Gastroesophageal sphincter (tissue), 4 donors: ENCODE results near the gene BMPR1A. TPM values are rescaled to one million over a fixed set of nuclear protein-coding genes. Genes with fewer than 3 reads are reported as not detected.
A peak's percentile ranks its signal among the peaks of the same experiment; 100 is the strongest.
"Not testable (repeated sequence)": the region's sequence is repeated elsewhere in the genome, so short reads cannot be mapped to it uniquely, and the experiment has no call there.

Experiments used
- ATAC-seq: fragments of 150-250 bp; one replicate; pipeline ENCODE4 v1.9.1; 2016; ENCODE audit warnings: mild to moderate bottlenecking, moderate library complexity
- H3K27ac ChIP-seq, 4 donors: fragments of 200-600 bp; sonication (generic) in 3 of 4; 1 replicate in 3 of 4; 2 replicates in 1 of 4; pipeline ENCODE4 v1.5.1; 2016 to 2019
- H3K27me3 ChIP-seq: fragments of 200-600 bp; sonication (generic); one replicate; pipeline ENCODE4 v1.5.1; 2019
- H3K36me3 ChIP-seq, 2 donors: fragments of 200-600 bp; sonication (generic); one replicate each; pipeline ENCODE4 v1.5.1; 2019; ENCODE audit warnings: control low read depth in 1 of 2
- H3K4me1 ChIP-seq, 3 donors: fragments of 200-600 bp; sonication (generic); 1 replicate in 2 of 3; 2 replicates in 1 of 3; pipeline ENCODE4 v1.5.1; 2016 to 2019; ENCODE audit warnings: control low read depth in 2 of 3
- H3K4me3 ChIP-seq, 2 donors: fragments of 200-600 bp; sonication (generic); one replicate each; pipeline ENCODE4 v1.5.1; 2019; ENCODE audit warnings: mild to moderate bottlenecking in 1 of 2, moderate library complexity in 1 of 2
- H3K9me3 ChIP-seq, 3 donors: fragments of 200-600 bp; sonication (generic); one replicate each; pipeline ENCODE4 v1.5.1; 2017 to 2019; ENCODE audit warnings: control low read depth in 2 of 3
- CTCF ChIP-seq, 4 experiments: fragments of 200-600 bp in 2 of 4; fragments of 450-650 bp in 2 of 4; sonication (generic) in 1 of 4; IDR thresholded peaks; one replicate each; pipeline ENCODE4 v1.5.1; 2017 to 2019; ENCODE audit warnings: antibody characterized with exemption in 4 of 4, mild to moderate bottlenecking in 2 of 4, moderate library complexity in 2 of 4
- EP300 ChIP-seq: sonication (generic); formaldehyde crosslinking; IDR thresholded peaks from one replicate; pipeline ENCODE4 v1.6.1; 2017; ENCODE audit warnings: antibody characterized with exemption, mild to moderate bottlenecking
- POLR2A ChIP-seq, 2 donors: fragments of 450-650 bp; IDR thresholded peaks; one replicate each; pipeline ENCODE4 v1.6.1; 2017; ENCODE audit warnings: antibody characterized with exemption in 2 of 2, mild to moderate bottlenecking in 2 of 2, moderate library complexity in 1 of 2
- POLR2AphosphoS5 ChIP-seq: sonication (generic); formaldehyde crosslinking; IDR thresholded peaks from one replicate; pipeline ENCODE4 v1.6.1; 2017; ENCODE audit warnings: antibody characterized with exemption
- WGBS, 2 donors: methylation state at CpG; one replicate each; pipeline ENCODE4 v1.1.5; 2018; ENCODE audit warnings: low coverage in 1 of 2; 5-methylcytosine and 5-hydroxymethylcytosine counted together
- total RNA-seq, 4 donors: library from RNA; depleted of rRNA; stranded (reverse); fragments of >200 nt; gene quantifications; one replicate each; pipeline ENCODE4 v1.1.0, GENCODE V29; 2016

The BMPR1A gene
- total RNA-seq, 4 donors from 2014 or later, result 91.5 to 121 (median 117) TPM

- TF ChIP-seq CTCF (IDR thresholded peaks at IDR 0.05), result no peak
- TF ChIP-seq POLR2A (IDR thresholded peaks at IDR 0.05), result no peak
- no peak for TF ChIP-seq EP300
- no peak for TF ChIP-seq POLR2AphosphoS5
- Histone ChIP-seq H3K9me3 (no peaks in the 10 kb centered on the region), H3K4me1 (peaks cover 0 to 47% (median 4%) of the 10 kb centered on the region in 3 donors), H3K36me3 (peaks cover 0 to 22% of the 10 kb centered on the region in 2 donors), H3K4me3 (no peak overlapping the region), H3K27me3 (peaks cover 4% of the 10 kb centered on the region), H3K27ac (no peak overlapping the region)
- no CpG with 5 or more reads among the region's 3 CpGs for WGBS, 2 donors
- ATAC-seq, result no peak
Observed at GRCh38 chr10:86944907-86945306, 188.5 kb downstream of the BMPR1A start.

- Histone ChIP-seq H3K9me3 (no peaks in the 10 kb centered on the region), H3K36me3 (peaks cover 0 to 22% of the 10 kb centered on the region in 2 donors), H3K4me1 (peaks cover 0 to 45% (median 4%) of the 10 kb centered on the region in 3 donors), H3K27me3 (peaks cover 4% of the 10 kb centered on the region), H3K4me3 (no peak overlapping the region), H3K27ac (no peak overlapping the region)
- WGBS, 2 donors, result 10 to 56% methylated on average over 2 to 6 of the region's 18 CpGs
- no peak for ATAC-seq
- peak in 1 of 4 experiments; percentile 13 for TF ChIP-seq CTCF (IDR thresholded peaks at IDR 0.05)
- TF ChIP-seq POLR2A (IDR thresholded peaks at IDR 0.05), result no peak
- no peak for TF ChIP-seq EP300
- no peak for TF ChIP-seq POLR2AphosphoS5
Observed at GRCh38 chr10:86945361-86946212, 189.2 kb downstream of the BMPR1A start.

GRCh38 chr10:86946213-86947155, 190.1 kb downstream of the BMPR1A start:
- TF ChIP-seq CTCF (IDR thresholded peaks at IDR 0.05), result no peak
- TF ChIP-seq EP300, result no peak
- no peak for TF ChIP-seq POLR2A (IDR thresholded peaks at IDR 0.05)
- no peak for TF ChIP-seq POLR2AphosphoS5
- Histone ChIP-seq H3K4me3 (no peak overlapping the region), H3K9me3 (no peaks in the 10 kb centered on the region), H3K36me3 (peaks cover 0 to 22% of the 10 kb centered on the region in 2 donors), H3K27ac (no peak overlapping the region), H3K27me3 (peaks cover 4% of the 10 kb centered on the region), H3K4me1 (peaks cover 0 to 45% (median 4%) of the 10 kb centered on the region in 3 donors)
- WGBS, 2 donors, result 69 to 82% methylated on average over 2 to 5 of the region's 13 CpGs
- no peak for ATAC-seq

DNA sequence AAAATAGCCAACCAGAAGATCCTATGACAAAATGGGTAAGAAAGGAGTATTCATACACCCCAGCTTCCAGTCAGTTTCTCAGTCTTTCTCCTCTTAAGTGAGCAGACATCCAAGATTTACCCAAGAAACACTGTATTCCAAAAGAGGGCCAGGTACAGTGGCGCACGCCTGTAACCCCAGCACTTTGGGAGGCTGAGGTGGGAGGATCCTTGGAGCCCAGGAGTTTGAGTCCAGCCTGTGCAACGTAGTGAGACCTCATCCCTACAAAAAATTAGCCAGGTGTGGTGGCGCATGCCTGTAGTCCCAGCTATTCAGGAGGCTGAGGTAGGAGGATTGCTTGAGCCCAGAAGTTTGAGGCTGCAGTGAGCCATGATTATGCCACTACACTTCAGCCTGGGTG, 191.4 kb downstream of the BMPR1A start:
- not testable (repeated sequence) for H3K27ac ChIP-seq, ATAC-seq, H3K9me3 ChIP-seq, H3K4me3 ChIP-seq, H3K27me3 ChIP-seq
- 94% methylated on average over 3 of the region's 4 CpGs; no CpG with 5 or more reads in 1 of the 2 donors for WGBS, 2 donors
- Histone ChIP-seq H3K36me3 (peaks cover 0 to 18% of the 10 kb centered on the region in 2 donors), H3K4me1 (peaks cover 0 to 37% (median 4%) of the 10 kb centered on the region in 3 donors)

DNA sequence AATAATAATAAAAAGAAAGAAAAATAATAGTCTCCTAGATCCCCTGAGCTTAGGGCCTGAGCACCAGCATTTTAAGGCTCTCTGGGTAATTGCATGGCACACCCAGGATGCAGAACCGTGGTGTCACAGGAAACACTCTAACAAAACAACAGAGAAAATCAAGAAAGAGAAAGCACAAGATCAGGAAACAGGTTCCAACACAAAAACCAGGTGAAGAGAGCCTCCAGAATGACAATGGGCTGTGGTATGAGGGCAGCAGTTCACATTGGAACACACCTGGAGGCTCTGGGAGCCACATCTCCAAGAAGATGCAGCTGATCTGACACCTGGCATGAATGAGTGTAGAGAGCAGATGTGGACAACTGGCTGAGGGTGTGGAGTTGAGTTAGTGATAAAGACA, 193.9 kb downstream of the BMPR1A start:
- no peaks in the 10 kb centered on the region for H3K27me3 ChIP-seq
- no peaks in the 10 kb centered on the region for H3K9me3 ChIP-seq
- H3K36me3 ChIP-seq, result no peaks in the 10 kb centered on the region
- 64% methylated on average over 1 of the region's 1 CpG; no CpG with 5 or more reads in 1 of the 2 donors for WGBS, 2 donors
- no peak overlapping the region for H3K27ac ChIP-seq
- H3K4me1 ChIP-seq, result peaks cover 0 to 48% (median 21%) of the 10 kb centered on the region in 3 donors
- no peak for ATAC-seq
- no peak overlapping the region for H3K4me3 ChIP-seq
- TF ChIP-seq EP300 (no peak), POLR2A (IDR thresholded peaks at IDR 0.05) (no peak), CTCF (IDR thresholded peaks at IDR 0.05) (no peak), POLR2AphosphoS5 (no peak)
